Occipital lobe (tissue), 2 donors: ENCODE data around the gene KCNH1. TPM values are rescaled to one million over a fixed set of nuclear protein-coding genes. Genes with fewer than 3 reads are reported as not detected.

Experiments used
- DNase-seq: peaks from one replicate; lab custom pipeline; 2025; lab: John Stamatoyannopoulos, UW
- total RNA-seq: library from RNA; depleted of rRNA; stranded (reverse); fragments of >200 nt; gene quantifications from one replicate; pipeline ENCODE4 v1.2.3, GENCODE V29; 2014

Gene KCNH1
- total RNA-seq, 1 donor from 2014 or later = 5.1 TPM

DNA sequence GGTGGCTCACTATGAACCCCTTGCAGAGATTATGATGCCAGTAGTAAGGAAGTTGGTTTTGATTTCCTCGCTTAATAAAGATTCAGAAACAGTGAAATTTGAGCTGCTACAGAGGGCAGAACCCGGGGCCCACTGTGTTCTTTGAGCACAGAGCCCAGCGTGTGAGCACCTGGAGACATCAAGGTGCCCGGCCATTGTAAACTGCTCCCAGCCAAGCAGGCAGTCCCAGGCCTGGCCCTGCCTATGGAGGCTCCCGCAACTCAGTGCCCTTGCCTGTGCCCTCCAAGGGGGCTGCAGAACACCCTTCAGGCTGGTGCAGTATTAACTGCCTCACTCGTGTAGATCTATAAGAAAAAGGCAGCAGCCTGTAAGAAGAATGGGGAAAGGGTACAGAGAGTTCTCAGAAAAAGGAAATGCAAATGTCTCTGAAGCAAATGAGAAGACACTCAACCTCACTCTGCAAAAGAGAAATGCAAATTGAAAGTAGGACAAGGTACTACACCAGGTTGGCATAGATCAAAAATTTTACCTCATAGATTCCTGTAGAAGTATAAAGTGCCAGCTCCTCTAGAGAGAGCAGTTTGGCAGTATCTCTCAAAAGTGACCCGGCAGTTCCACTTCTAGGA, 481.5 kb downstream of the KCNH1 start:
- no peak for DNase-seq

DNA sequence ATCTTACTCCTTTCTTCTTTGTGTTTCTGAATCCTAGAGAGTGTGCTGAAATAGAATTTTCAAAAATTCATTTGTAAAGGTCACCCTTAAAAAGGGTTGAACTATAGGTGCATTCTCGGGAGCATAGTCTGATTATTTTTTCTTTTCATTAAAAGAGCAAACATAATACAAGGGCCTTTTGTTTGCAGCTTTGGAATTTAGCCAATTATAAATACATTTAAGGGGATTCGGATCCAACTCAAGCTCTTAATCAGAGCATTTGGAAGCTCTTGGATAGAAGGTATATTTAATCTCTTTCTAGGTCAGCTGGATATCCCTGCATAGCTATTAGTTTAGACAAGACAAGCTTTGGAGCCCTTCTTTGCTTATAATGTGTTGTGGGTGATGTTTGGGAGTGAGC, 483.5 kb downstream of the KCNH1 start:
- no peak for DNase-seq

DNA sequence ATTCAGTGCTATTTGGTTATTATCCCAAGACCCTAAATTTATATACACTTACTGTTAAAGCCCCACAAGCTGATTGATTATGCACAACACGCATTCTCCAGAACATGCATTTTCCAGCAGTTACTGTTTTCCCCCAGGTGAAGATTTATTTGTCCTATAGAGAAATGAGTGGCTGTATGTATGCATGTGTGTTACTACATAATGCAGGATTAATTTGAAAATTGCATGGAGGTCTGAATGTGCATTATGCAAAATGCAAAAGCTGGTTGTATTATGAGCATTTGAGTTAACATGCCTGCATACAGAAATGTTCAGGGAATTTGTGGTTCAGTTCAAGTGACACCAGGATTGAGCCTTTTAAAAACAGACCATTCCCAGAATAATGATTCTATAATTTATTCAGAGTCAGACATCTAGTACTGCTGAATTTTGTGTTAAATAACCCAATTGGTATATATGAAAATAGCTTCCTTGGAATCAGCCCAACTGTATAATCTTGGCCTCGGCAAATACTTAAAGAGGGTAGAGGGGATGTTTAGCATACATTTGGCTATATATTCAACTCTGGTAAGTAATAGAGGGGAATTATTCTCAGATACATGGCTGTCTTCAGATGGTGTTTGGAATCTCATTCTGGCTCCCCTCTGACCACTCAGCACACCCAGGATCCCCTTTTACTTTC, 485.2 kb downstream of the KCNH1 start:
- no peak for DNase-seq

DNA sequence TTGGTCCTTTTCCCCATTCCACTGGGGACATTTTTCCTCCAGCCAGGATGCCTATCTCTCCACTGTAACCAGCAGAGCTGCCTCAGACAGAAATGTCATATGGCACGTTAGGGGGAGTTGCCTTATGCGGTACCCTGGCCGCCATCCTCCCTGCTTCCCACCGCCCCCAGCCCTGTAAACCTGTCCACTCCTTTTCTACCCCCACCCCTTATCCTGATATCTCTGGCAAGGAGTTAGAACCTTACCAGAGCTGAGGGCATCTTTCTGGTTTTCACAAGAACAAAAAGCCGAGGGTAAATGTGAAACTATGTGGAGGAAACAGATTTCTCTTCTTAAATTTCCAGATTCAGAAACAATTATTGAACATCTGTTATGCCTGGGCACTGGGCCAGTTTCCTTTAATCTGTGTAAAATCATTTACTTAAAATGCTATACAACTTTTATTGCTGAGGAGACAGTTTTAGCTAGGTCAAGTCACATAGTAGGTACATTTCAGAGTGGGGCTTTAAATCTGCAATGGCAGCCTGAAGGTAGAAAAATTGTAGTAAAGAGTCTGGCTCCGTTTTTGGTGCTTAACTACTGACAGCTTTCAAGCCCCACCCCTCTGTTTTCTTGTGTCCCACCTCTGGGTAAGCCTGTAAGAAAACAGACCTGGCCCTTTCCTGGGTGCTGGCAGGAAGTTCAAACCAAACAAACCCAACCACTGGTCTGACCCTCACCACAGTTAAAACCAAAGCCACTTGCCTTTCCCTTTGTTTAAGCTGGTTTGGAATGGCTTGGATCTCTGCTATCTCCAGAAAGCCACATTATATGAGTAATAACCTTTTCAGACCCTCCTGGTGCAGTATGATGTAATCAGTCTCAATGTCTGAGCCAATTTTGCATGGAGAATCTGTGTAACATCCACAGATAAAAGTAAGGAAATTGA, 486.3 kb downstream of the KCNH1 start:
- DNase-seq = no peak

DNA sequence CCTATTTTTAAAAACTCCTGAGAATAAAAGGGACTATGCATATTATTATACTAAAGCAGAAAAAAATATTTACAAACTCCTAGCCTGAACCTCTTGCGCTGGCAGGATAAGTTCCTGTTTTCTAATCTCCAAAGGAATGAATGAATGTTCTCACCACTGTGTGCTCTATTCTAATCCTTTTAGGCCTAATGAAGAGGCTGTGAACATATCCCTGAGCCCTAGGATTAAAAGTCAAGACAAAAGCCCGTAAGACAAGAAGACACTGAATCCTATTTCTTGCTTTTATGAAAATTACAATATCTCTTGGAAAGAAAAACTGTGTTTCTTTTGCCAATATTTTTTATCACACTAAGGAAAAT, 487.7 kb downstream of the KCNH1 start:
- DNase-seq = no peak

DNA sequence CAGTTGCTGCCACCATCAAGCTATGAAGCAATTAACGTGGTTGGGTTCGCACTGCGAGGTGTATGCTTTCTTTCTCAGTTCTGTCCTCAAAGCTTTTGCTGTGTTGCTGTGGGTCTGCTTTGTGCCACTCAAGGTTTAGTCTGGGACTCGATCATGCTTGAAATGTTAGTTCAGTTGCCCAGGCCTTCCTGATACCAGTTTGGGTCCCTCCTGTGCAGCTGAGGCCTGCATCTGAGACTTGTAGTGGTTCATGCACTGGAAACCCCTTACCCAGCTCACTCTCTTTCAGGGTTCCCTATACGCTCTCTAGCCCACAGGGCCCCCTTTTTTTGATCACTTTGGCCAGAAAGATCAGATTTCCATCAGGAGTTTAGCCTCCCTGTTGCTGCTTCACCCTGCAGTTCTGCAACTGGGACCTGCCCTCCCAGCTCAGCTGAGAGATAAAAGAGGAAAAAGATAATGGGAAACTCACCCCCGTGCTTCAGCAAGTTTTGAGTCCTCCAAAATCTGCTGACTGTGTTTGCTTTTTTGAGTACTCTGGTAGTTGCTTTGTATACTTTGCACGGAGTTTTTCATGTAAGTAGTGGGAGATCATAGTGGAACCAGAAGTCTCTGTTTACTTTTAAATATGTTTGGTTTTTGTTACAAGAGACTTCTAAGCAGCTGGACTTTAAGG, 488.2 kb downstream of the KCNH1 start:
- no peak for DNase-seq

DNA sequence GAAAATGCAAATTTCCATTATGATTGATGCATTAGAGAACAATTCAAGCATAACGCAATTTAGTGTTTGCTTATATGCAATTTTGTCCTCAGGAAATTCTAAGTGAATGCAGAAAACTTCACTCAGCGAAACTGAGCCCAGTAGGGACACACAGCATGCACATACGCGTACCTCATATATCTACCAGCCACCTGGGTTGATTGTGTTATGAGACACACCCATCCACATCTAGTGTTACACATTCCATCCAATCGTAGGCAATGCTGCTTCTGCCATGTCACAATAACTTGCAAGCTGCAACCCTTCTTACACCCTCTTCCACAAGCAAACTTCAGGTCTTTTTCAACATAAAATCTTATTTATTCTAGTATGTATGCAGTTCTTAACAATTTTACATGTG, 492.4 kb downstream of the KCNH1 start:
- no peak for DNase-seq

DNA sequence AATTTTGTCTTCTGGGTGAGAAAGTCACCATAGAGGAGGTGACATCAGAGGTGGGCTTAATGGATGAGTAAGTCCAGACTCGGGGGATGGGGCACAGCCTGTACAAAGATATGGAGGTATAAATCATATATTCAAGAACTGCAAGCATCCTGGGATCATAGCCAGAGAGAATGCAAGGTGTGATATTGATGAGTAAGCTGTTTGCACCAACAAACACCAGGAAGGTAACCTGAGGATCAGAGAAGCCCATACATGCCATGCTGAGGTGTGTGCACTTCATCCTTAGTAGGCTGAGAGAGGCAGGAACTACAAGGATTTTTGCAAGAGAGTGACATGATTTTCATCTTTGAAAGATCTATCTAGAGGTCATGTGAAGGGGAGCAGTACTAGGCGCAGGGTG, 498.8 kb downstream of the KCNH1 start:
- DNase-seq = no peak

DNA sequence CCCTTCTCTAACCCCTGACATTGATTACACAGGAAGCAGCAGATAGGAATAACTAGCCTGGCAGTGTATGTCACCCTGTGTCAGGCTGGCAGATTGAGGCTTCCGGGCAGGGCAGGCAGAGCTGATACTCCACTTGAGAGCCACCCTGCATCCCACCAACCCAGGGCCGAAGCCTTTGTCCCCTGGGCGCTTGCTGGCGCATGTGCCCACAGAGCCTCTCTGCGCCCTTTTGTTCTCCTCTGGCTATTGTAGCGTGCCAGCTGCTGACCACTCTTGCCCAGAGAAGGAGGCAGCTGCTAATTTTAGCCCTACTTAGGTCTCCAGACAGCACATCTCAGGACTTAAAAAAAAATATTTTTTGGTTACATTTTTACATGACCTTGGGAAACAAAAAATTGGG, 500.3 kb downstream of the KCNH1 start:
- DNase-seq = no peak

DNA sequence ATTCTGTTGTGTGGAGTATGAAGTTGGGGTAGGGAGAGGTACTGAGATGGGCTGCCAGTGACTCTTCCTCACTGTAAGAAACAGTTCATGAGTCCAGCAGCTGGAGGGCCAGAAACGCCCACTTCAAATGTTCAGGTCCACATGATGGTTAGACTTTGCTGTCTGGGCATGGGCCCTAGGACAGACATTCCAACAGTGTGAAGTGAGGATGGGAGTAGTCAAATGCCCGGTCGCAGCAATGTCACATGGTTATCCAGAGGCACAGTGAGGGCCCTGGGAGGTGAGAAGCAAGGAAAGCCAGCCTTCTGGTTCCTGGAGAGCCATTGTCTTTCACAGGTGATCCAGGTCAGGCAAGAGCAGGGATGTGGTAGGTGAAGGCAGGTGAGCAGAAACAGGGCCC, 500.8 kb downstream of the KCNH1 start:
- no peak for DNase-seq

DNA sequence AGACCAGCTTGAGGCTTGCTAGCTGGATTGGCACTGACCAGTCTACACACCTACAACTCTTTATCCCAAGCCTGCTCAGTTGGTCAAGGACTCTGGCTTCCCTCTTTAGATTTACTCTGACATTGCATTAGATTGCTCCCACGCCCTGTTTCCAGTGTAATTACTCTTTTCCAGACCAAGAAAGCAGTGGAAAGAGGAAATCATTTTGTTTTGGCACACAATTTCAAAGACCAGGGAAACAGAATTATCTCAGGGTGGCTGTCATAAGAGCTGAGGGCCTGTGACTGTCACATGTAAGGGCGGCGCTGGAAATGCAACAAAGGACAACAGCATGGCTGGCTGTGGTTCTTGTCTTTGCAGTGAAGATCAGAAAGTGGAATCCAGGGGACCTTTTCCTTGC, 502.5 kb downstream of the KCNH1 start:
- no peak for DNase-seq

DNA sequence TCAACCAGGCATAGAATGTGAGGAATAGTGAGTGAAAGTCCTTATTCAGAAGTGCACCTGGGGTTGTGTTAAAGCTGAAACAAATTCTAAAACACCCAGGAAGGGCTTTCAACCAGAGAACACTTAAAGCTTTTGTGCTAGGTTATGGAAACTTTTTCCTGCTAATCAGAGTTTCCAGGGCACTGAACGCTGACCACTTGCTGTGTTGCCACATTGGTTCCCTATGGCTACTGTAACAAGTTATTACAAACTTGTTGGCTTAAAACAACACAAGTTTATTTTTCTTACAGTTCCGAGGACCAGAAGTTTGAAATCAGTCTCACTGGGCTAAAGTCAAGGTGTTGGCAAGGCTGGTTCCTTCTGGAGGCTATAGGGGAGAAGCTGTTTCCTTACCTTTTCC, 504.7 kb downstream of the KCNH1 start:
- DNase-seq = no peak

DNA sequence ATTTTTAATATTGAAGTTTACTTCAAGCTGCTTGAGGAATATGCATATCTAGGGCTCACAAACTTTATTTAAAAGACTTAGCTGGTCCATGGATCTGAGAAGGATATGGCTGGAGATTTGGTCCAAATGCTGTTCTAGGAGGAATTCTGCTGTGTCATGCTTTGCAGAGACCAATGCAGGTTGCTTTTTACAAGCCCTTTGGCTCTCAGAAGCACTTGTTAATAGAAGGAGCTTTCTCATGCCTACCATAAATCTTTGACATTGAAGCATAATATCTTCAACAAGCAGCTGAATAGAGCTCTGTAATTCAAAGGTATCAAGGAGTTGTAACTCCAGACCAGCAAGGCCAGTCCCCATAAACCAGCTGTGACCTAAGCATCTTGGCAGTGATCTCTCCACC, 506.2 kb downstream of the KCNH1 start:
- DNase-seq = no peak

Other genes starting within 250 kb of the KCNH1 start
- 34.9 TPM for gene RCOR3, start 125.2 kb upstream of the KCNH1 start, total RNA-seq
- 13.9 TPM for gene TRAF5, start 192.7 kb upstream of the KCNH1 start, total RNA-seq